ENCODE results near the gene FNBP1L.

Gene FNBP1L

DNA sequence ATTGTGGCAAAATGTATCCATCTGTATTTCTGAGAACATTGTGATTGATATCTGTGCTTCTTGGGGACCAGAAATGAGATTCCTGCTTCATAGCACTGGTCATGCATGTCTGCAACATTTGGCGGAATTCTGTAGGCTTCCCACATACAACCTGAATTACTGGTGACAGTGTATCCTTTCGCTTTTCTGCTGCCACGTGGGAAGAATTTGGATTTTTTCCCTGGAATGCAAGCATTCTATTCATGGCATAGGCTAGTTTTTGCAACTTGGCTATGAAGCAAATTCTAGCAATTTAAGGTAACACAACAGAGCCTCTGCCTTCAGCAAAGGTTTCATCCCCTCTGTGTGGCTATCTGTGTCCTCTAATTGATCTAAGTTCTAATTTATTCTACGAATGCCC, 147.8 kb downstream of the FNBP1L start:
- peak; percentile 61 for DNase-seq

- no peak for DNase-seq
Measured at GRCh38 chr1:93596329-93597089, 148.6 kb downstream of the FNBP1L start.

DNA sequence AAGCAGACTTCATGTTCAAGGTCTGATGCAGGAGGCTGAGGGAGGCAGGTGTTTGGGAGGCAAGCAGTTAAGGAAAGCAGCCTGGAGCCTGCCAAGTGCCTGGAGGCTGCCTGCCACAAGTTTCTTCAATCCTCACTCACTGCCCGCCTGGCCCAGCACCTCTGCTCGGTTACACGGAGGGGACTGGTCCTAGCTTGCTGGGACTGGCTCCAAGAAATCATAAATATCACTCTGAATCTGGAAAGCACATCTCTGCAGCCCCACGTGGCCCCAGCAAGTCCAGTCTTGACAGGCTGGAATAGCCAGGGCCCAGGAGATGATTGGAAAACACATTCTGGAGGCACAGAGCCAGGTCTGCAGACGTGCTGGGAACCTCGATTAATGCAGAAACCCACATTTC, 149.8 kb downstream of the FNBP1L start:
- DNase-seq, result no peak

GRCh38 chr1:93598396-93598795, 150.5 kb downstream of the FNBP1L start:
- no peak for DNase-seq

DNA sequence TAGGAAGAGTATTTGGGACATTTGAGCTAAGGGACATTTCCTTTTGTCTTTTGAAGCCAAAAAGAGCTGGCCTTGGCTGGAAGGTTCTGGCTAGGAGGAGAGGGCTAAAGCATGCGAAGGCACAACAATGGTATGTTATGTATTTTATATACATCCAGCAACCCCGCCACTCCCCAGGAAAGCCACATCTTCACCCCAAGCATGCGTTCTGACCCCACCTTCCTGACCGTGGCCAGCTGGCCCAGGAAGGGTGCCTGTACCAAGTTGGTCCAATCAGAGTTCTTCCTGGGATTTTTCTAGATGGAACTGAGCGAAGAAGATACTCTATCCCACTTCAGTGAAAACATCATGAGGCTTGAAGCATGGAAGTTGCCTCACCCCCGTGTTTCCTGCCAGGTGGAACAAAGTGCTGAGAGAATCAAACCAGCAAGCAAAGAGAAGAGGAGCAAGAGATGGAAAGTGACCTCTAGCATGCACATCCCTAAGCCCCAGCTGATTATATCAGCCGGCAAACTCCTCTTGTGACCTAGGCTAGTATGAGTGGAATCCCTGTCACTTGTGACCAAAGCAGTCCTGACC, 151.0 kb downstream of the FNBP1L start:
- no peak for DNase-seq

DNA sequence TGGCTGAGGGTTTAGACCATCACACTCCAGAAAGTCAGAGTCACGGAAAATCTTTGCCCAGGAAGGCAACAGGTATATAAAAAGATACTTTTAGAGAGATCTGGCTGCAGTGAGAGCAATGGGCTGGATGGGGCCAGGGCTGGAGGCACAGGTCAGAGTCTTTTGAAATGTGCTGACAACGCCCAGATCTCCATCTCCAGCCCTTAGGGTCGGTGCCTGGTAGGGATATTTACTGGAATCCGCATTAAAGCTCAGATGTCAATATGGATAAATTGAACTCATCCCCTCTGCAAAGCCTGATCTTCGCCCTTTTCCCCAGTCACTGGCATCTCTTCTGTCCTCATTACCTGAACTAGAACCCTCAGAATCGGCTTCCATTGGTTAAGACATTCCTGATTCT, 151.6 kb downstream of the FNBP1L start:
- no peak for DNase-seq

DNA sequence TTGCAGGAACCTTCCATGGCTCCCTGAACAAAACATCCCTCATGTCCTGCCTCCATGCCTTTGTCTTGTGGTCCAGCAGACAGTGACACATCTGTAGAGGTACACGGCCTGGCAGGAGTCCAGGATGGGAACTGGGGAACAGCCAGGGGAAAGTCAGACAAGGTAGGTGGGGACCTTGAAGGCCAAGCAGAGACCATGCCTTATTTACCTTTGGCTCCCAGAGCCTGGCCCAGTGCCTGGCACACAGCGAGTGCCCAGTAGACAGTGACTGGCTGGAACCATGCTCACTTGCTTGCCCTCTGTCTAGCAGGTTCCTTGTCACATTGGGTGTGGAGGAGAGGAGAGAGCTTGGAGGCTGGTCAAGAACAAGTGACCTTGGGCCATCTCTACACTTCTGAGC, 152.7 kb downstream of the FNBP1L start:
- DNase-seq, result no peak

DNA sequence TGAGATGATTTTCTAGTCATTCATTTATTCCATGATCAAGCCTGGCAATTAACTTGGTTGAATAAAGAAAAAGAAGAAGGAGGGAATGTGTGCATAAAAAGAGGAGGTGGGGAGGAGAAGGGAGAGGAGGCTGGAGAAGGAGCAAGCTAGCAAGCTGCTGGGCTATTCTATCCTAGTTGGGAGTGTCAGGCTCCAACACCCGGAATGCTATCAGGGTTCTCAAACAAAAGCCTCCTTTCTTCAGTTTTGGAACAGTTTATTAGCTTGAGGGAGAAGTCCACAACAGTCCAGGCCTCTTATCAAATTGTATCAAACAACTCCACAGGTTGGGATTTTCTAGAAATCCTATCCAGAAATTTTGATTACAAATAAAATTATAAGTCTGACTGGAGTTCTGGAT, 153.8 kb downstream of the FNBP1L start:
- DNase-seq, result no peak

- DNase-seq, result no peak
Measured at GRCh38 chr1:93602101-93602500, 154.2 kb downstream of the FNBP1L start.

DNA sequence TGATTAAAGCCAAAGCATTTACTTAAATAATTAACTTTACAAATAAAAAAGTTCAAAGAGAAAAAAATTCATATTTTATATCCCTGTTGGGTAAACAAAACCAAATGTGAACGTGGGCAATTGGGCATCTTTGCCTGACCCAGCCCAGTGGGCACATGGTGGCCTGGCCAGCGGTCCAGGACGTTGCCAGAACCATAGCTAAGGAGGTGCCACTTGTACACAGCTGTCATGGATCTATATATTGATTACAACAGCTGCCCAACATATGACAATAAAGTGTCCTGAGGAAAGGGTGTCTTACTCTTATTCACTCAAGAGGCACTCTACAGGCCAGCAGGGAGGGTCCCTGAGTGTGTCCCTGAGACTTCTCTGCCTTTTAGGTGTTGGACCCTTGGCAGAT, 155.2 kb downstream of the FNBP1L start:
- DNase-seq, result no peak

- DNase-seq, result no peak
Measured at GRCh38 chr1:93603601-93604000, 155.7 kb downstream of the FNBP1L start.
